Right kidney (tissue), 1 donor: ENCODE results near the gene AIG1.
"Not testable (repeated sequence)": the region's sequence is repeated elsewhere in the genome, so short reads cannot be mapped to it uniquely, and the experiment has no call there.

Experiments
- DNase-seq: peaks from one replicate; pipeline ENCODE4 v3.0.0-alpha.2; 2016

AIG1 gene

DNA sequence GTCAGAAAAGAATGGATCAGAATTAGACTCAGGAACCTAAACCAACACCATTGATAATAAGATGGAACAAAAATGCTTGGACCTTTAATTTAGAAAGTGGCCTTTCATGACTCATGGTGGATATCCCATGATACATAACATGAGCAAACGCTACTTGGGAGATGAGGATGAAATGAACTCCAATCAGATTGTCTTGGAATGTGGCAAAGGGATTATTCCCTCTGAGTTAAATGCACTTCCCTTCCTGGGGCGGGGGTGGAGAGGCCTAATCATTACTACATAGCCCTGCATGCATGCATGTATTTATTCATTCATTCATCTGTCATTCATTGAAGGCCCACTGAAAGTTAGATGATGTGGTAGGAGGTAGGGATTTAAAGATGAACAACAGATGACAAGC lies 174.0 kb downstream of the AIG1 start:
- DNase-seq: no peak

DNA sequence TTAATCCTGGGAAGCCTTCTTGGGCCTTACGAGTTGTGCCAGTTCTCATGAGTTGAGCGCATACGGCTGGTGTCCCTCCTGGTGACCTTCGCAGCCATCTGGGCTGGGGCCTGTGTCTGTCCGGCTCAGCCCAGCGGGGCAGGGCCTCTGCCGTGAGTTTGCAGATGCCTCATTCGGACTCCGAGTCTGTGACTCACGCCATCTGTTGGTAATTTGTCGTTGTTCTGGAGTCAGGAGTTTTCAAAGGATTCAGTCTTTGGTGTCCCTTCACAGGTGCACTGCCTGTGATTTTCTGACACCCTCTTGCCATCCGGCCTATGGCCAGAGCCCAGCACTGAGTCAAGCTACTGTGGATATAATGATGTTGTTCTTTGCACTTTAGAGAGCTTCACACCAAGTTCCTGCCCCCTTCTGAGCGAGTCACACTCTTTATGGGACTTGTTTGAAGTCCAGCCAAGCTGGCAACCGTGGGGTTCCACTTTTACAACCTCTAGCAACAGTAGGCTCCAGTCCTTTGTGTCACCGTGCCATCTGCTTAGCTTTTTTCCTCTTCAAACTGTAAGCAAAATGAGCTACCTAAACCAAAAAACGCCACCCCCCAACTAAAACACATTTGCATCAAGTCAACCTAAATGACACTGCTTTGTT lies 175.6 kb downstream of the AIG1 start:
- DNase-seq: no peak

DNA sequence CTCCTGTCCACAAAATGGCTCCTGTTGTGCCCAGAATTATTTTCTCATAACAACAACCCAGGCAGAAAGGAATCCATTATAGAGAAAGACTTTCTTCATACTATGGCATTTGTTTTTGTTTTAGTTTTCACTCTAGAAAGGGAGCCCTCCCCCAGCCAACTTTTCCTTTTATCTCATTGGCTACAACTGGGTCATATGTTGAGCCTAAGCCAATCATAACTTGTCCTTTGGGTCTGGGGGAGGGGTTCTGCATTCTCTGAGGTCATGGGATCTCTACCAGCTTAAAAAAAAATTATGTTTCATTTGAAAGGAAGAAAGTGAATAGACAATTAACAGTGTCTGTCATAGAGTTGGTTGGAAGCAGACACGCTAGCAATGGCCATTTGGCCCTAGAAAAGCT lies 177.6 kb downstream of the AIG1 start:
- DNase-seq: no peak

- DNase-seq: no peak
These were observed 180.4 kb downstream of the AIG1 start for GRCh38 chr6:143241111-143241510.

DNA sequence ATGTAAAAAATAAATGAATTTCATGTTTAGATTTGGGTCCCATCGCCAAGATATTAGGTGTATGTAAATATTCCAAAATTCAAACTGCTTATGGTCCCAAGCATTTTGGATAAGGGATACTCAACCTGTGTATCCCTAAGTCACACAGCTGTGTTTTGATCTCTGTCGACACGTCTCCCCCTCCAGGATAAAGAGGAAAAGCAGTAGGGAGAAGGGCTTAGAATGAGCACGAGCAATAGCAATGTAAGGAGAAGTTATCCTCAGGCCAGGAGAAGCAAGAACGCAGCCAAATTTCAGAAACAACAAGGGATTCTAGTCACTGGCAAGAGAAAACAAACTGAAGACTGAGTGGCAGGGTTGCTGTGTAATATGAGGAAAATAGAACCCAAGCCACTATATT lies 181.2 kb downstream of the AIG1 start:
- DNase-seq: no peak

- DNase-seq: no peak
These were observed 183.1 kb downstream of the AIG1 start for GRCh38 chr6:143243786-143244185.

- no peak for DNase-seq
These were observed 185.0 kb downstream of the AIG1 start for GRCh38 chr6:143245656-143246055.

DNA sequence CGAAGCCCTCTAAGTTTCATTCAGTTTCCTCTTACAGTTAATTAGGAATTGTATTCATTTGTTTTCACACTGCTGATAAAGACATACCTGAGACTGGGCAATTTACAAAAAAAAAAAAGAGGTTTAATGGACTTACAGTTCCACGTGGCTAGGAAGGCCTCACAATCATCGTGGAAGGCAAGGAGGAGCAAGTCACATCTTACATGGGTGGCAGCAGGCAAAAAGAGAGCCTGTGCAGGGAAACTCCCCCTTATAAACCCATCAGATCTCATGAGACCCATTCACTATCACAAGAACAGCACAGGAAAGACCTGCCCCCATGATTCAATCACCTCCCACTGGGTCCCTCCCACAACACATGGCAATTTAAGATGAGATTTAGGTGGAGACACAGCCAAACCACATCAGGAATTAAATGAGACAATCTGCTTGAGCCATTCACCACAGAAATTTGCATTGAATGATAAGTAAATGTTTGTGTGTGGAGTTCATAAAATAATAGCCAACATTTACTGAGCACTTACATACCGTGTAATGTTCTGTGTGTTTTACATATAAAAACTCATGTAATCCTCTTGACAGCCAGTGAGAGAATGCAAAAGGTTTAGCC lies 185.6 kb downstream of the AIG1 start:
- DNase-seq: not testable (repeated sequence)

DNA sequence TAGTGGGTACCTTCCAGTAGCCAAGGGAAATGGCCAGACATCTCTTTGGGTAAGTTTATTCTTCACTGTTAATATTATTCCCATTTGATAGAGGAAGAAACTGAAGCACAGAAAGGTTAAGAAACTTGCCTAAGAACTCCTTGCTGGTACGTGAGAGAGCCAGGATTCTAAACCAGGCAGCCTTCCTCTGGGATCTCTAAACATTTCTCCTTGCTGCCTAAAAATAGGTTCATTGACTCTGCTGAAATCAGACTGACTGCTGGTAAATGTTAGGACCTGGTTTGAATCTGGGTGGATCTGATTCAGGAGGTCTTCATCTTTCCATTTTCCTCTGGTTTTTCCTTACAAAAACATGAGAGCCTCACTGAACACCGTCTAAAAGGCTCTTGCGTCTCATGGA lies 186.9 kb downstream of the AIG1 start:
- no peak for DNase-seq

- no peak for DNase-seq
These were observed 187.7 kb downstream of the AIG1 start for GRCh38 chr6:143248359-143248758.

- no peak for DNase-seq
These were observed 190.6 kb downstream of the AIG1 start for GRCh38 chr6:143251288-143251687.

GRCh38 chr6:143252961-143253360 lies 192.3 kb downstream of the AIG1 start:
- DNase-seq: no peak

DNA sequence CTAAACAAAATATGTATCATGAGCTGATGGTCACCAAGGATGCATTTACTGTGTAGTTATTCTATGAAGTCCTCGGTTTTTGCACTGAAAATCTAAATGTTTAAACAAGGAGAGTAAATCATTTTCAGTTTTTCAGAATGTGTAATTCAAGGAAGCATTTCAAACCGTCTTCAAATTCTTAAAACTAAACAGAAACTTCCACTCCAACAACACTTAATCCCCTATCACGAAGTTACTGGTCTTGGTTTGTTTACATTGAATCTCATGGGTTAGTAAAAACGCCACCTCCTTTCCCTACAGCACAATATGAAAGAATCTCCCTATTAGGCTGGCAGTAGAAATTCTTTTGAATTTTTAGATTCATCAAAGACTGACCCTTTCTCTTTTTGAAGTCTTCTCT lies 192.9 kb downstream of the AIG1 start:
- no peak for DNase-seq

- no peak for DNase-seq
These were observed 198.3 kb downstream of the AIG1 start for GRCh38 chr6:143258945-143259344.

GRCh38 chr6:143260857-143261256 lies 200.2 kb downstream of the AIG1 start:
- no peak for DNase-seq

DNA sequence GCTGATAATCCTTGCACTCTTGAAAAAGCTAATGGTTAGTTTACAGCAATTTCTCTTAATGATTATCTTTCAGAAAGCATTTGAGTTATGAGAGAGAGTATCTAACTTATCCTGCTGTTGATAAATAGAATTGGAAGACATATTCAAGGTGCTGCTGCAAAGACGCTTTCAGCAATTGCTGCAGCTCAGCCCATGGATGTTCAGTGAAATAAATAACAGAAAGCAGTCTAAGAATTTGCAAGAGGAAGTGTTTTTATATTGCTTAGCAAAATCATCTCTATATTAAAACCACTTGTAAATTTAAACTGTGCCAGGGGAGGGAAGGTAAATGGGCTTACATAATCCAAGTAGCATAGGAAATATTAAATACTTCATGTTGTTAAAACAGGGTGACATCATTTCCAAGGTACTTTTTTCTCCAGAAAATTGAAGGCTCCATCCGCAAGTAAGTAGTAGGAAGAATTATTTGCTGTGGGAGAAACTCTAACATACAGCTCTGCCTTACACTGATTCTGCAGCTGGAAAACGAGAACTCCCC lies 201.3 kb downstream of the AIG1 start:
- DNase-seq: no peak

GRCh38 chr6:143262859-143263258 lies 202.2 kb downstream of the AIG1 start:
- DNase-seq: no peak

- DNase-seq: no peak
These were observed 203.7 kb downstream of the AIG1 start for GRCh38 chr6:143264379-143264778.

- DNase-seq: no peak
These were observed 204.5 kb downstream of the AIG1 start for GRCh38 chr6:143264986-143265764.

- no peak for DNase-seq
These were observed 207.1 kb downstream of the AIG1 start for GRCh38 chr6:143267760-143268159.

DNA sequence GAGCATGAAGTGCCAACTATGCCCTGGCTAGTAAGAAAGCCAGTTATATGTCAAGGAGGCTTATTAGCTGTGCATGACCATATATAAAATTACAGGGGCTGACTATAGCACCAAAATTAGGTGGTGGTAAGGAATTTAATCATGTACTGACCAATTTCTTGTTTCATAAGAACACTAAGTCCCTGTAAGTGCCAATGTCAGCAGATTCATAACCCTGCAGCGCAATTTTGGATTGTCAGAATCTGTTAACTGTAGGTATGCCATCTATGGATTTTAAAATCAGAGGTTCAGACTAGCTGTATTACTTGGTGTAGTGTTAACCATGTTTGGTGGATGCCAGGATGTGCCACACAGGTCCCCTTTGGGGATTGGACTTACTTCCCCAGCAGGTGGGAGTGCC lies 207.8 kb downstream of the AIG1 start:
- no peak for DNase-seq

- DNase-seq: no peak
These were observed 209.3 kb downstream of the AIG1 start for GRCh38 chr6:143270026-143270425.

DNA sequence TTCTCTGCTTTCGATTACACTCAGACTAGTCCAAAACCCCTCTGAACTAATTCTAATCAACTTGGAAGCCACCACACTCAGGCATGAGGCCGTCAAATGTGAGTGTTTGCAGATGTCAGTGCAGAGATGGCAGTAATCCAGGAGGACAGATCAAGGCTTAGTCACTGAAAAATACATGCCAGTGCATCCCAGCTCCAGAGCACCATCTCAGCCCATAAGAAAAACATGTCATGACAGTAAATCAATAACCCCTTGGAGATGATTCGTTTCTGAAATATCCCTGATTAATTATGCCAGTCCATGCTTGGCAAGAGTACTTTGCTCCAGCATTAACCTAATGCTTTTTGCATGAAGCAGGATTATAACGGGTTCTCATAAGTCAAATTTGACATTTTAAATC lies 210.3 kb downstream of the AIG1 start:
- peak; percentile 16 for DNase-seq

GRCh38 chr6:143276436-143276835 lies 215.7 kb downstream of the AIG1 start:
- no peak for DNase-seq
